GM23248 (cell line): Measurements from ENCODE around the gene AP4S1. TPM values are rescaled to one million over a fixed set of nuclear protein-coding genes. Genes with fewer than 3 reads are reported as not detected.

ENCODE experiments used
- DNase-seq: peaks from one replicate; pipeline ENCODE4 v3.0.0-alpha.2; 2015
- H2AFZ ChIP-seq: fragments of 200-600 bp; sonication (generic); 2 replicates; pipeline ENCODE4 v1.6.1; 2016; ENCODE audit warnings: antibody characterized with exemption
- H3F3A ChIP-seq: fragments of 200-600 bp; sonication (generic); 2 replicates; pipeline ENCODE4 v1.6.1; 2016; ENCODE audit warnings: mild to moderate bottlenecking, antibody characterized with exemption, mixed run types; ENCODE audit not compliant: insufficient read depth
- H3K27ac ChIP-seq: fragments of 200-600 bp; sonication (generic); 2 replicates; pipeline ENCODE4 v1.5.1; 2016; ENCODE audit warnings: mild to moderate bottlenecking
- H3K27me3 ChIP-seq: fragments of 200-600 bp; sonication (generic); replicated peaks from 2 replicates; pipeline ENCODE4 v1.6.1; 2016; ENCODE audit warnings: mild to moderate bottlenecking; ENCODE audit not compliant: insufficient read depth
- H3K36me3 ChIP-seq: fragments of 200-600 bp; sonication (generic); 2 replicates; pipeline ENCODE4 v1.6.1; 2016; ENCODE audit warnings: low read depth, mild to moderate bottlenecking
- H3K4me1 ChIP-seq: fragments of 200-600 bp; sonication (generic); 2 replicates; pipeline ENCODE4 v1.6.1; 2016; ENCODE audit warnings: mild to moderate bottlenecking; ENCODE audit not compliant: insufficient read depth
- H3K4me2 ChIP-seq: fragments of 200-600 bp; sonication (generic); one replicate; pipeline ENCODE4 v1.6.1; 2016; ENCODE audit warnings: mild to moderate bottlenecking; ENCODE audit not compliant: unreplicated experiment
- H3K4me3 ChIP-seq: fragments of 200-600 bp; sonication (generic); 2 replicates; pipeline ENCODE4 v1.5.1; 2016; ENCODE audit warnings: mild to moderate bottlenecking
- H3K79me2 ChIP-seq: fragments of 200-600 bp; sonication (generic); 2 replicates; pipeline ENCODE4 v1.6.1; 2016; ENCODE audit warnings: mild to moderate bottlenecking; ENCODE audit not compliant: insufficient read depth
- H3K9ac ChIP-seq: fragments of 200-600 bp; sonication (generic); 2 replicates; pipeline ENCODE4 v1.6.1; 2016; ENCODE audit warnings: mild to moderate bottlenecking
- H3K9me2 ChIP-seq: fragments of 200-600 bp; sonication (generic); 2 replicates; pipeline ENCODE4 v1.6.1; 2016; ENCODE audit warnings: mixed run types, mild to moderate bottlenecking, moderate library complexity; ENCODE audit not compliant: insufficient read depth
- H3K9me3 ChIP-seq: fragments of 200-600 bp; sonication (generic); one replicate; pipeline ENCODE4 v1.6.1; 2017; ENCODE audit warnings: low read depth
- H4K20me1 ChIP-seq: fragments of 200-600 bp; sonication (generic); 2 replicates; pipeline ENCODE4 v1.6.0; 2016; ENCODE audit not compliant: insufficient read depth
- EZH2 ChIP-seq: fragments of 200-600 bp; sonication (generic); IDR thresholded peaks from 2 replicates; pipeline ENCODE4 v1.6.1; 2018; ENCODE audit warnings: antibody characterized with exemption, mild to moderate bottlenecking; ENCODE audit not compliant: insufficient read depth, poor library complexity, severe bottlenecking
- EZH2phosphoT487 ChIP-seq: fragments of 200-600 bp; sonication (generic); IDR thresholded peaks from 2 replicates; pipeline ENCODE4 v1.6.1; 2018; ENCODE audit warnings: antibody characterized with exemption, moderate library complexity, mild to moderate bottlenecking, low read depth; ENCODE audit not compliant: insufficient read depth
- WGBS, 2 experiments: methylation state at CpG; one replicate each; pipeline ENCODE4 v1.1.6; 2015 to 2017; ENCODE audit warnings: low lambda C conversion rate in 2 of 2, low coverage in 1 of 2; ENCODE audit errors: missing lambda C conversion rate in 2 of 2; 5-methylcytosine and 5-hydroxymethylcytosine counted together
- in situ Hi-C: fragments of 300-500 bp; cut with MboI; formaldehyde crosslinking; loops from 2 replicates; pipeline ENCODE4 v1.15.0; 2020
- polyA plus RNA-seq: library from polyadenylated mRNA; unstranded; fragments of >200 nt; fragmentation: Nextera tagmentation; extraction: Ambion mirVana; gene quantifications from 2 replicates; pipeline ENCODE4 v1.2.1, GENCODE V29; 2016
- total RNA-seq: library from RNA; depleted of rRNA; stranded (reverse); fragments of >200 nt; shearing (Covaris generic); gene quantifications from 2 replicates; pipeline ENCODE4 v1.2.3, GENCODE V29; 2014

The AP4S1 gene
- total and polyA plus RNA-seq, 2 experiments from 2014 or later, result 6.3 to 9.9 TPM

- TF ChIP-seq EZH2 (no peak), EZH2phosphoT487 (no peak)
- Histone ChIP-seq H3K79me2 (no peaks in the 10 kb centered on the region), H3K27me3 (no peaks in the 10 kb centered on the region), H3K4me1 (peaks cover 7% of the 10 kb centered on the region; the same call in 1 of the 2 replicates), H3K36me3 (no peaks in the 10 kb centered on the region), H3F3A (no peaks in the 10 kb centered on the region), H3K27ac (no peak overlapping the region), H3K4me3 (no peak overlapping the region), H3K4me2 (no peak overlapping the region), H3K9me2 (no peaks in the 10 kb centered on the region), H2AFZ (no peak overlapping the region), H3K9ac (no peak overlapping the region), H3K9me3 (no peaks in the 10 kb centered on the region), H4K20me1 (no peaks in the 10 kb centered on the region)
- 48 to 52% methylated on average over 2 of the region's 2 CpGs for WGBS, 2 experiments
- in situ Hi-C loops, result loop anchor here (10.0 kb wide), 1 partner anchor 94 kb away; no protein-coding TSS in a partner anchor
- DNase-seq, result no peak
These were observed 53.3 kb downstream of the AP4S1 start for GRCh38 chr14:31078766-31079165.

DNA sequence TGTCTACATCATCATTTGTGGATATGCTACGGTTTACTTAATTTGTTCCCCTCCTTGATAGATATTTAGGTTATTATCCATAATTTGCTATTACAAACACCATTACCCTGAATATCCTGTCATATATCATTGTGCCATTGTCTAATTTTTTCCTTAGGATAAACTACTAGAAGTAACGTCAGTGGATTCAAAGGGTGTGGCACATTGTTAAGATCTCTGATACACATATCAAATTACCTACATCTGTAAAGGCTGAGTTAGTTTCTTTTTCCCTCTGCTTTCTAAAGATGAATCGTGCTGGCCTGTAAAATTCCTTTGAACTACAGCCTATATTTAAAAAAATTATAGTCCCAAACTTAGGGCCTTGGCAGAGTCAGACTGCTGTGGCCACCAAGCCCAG lies 54.6 kb downstream of the AP4S1 start:
- Histone ChIP-seq H4K20me1 (no peaks in the 10 kb centered on the region), H3F3A (no peaks in the 10 kb centered on the region), H3K27me3 (no peaks in the 10 kb centered on the region), H3K4me3 (no peak overlapping the region), H3K36me3 (no peaks in the 10 kb centered on the region), H3K27ac (no peak overlapping the region), H3K4me1 (peaks cover 7% of the 10 kb centered on the region; the same call in 1 of the 2 replicates), H3K4me2 (no peak overlapping the region), H3K9me2 (no peaks in the 10 kb centered on the region), H3K79me2 (no peaks in the 10 kb centered on the region), H2AFZ (no peak overlapping the region), H3K9me3 (no peaks in the 10 kb centered on the region), H3K9ac (no peak overlapping the region)
- TF ChIP-seq EZH2phosphoT487 (no peak), EZH2 (no peak)
- in situ Hi-C loops, result no loop called here
- no peak for DNase-seq
- WGBS, 2 experiments, result 53 to 54% methylated on average over 3 of the region's 3 CpGs

- Histone ChIP-seq H3K9me2 (no peaks in the 10 kb centered on the region), H3K9ac (no peak overlapping the region), H3K27me3 (no peaks in the 10 kb centered on the region), H3K9me3 (no peaks in the 10 kb centered on the region), H3F3A (no peaks in the 10 kb centered on the region), H3K4me3 (no peak overlapping the region), H3K27ac (no peak overlapping the region), H3K4me1 (peaks cover 7% of the 10 kb centered on the region; the same call in 1 of the 2 replicates), H3K79me2 (no peaks in the 10 kb centered on the region), H4K20me1 (no peaks in the 10 kb centered on the region), H2AFZ (no peak overlapping the region), H3K4me2 (no peak overlapping the region), H3K36me3 (no peaks in the 10 kb centered on the region)
- no peak for TF ChIP-seq EZH2
- no peak for TF ChIP-seq EZH2phosphoT487
- WGBS, 2 experiments, result 93 to 98% methylated on average over 4 of the region's 4 CpGs
- no peak for DNase-seq
- in situ Hi-C loops, result no loop called here
These were observed 55.0 kb downstream of the AP4S1 start for GRCh38 chr14:31080484-31080883.

DNA sequence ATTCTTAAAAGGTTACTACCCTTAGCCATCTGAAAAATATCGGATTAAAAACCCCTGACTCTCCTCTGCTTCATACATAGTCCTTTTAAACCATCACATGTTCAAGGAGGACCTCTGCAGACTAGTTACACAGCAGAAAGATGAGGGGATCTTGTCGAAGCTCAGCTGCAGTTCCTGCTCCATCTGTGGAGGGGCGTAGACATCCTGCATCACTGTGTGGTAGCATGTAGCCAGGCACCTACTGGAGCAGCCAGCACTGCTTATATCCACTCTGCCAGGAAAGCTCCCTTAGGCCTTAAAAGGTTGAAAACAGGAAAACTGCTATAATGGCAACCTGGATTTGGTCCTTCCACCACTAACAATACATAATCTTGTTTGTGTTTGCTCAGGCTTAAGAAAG lies 58.3 kb downstream of the AP4S1 start:
- Histone ChIP-seq H3K79me2 (no peaks in the 10 kb centered on the region), H4K20me1 (no peaks in the 10 kb centered on the region), H3F3A (no peaks in the 10 kb centered on the region), H3K36me3 (no peaks in the 10 kb centered on the region), H3K4me1 (peaks cover 4% of the 10 kb centered on the region; the same call in 1 of the 2 replicates), H2AFZ (no peak overlapping the region), H3K9me2 (no peaks in the 10 kb centered on the region), H3K27me3 (no peaks in the 10 kb centered on the region), H3K9ac (no peak overlapping the region), H3K9me3 (no peaks in the 10 kb centered on the region), H3K27ac (no peak overlapping the region), H3K4me2 (no peak overlapping the region), H3K4me3 (no peak overlapping the region)
- in situ Hi-C loops, result no loop called here
- TF ChIP-seq EZH2phosphoT487 (no peak), EZH2 (no peak)
- no peak for DNase-seq
- WGBS, 2 experiments, result 92 to 94% methylated on average over 3 of the region's 3 CpGs

DNA sequence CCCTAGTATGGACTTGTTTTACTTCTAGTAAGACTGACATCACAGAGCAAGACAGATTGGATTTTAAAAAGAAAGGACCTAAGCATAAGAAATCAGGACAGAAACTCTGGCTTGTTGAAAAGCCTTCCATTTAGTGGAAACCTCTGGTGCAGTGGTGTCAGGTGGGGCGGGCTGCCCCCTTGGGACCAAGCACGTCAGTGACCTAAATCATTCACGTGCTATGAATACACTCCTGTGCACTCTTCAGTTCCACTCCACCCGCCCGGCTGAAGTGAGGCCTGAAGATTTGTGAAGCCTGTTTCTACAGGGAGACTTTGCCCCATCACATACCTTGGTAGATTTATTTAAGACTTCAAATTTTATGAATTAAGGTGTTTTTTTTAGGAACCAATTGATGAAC lies 58.9 kb downstream of the AP4S1 start:
- Histone ChIP-seq H4K20me1 (no peaks in the 10 kb centered on the region), H3F3A (no peaks in the 10 kb centered on the region), H3K9me2 (no peaks in the 10 kb centered on the region), H3K36me3 (no peaks in the 10 kb centered on the region), H3K4me2 (no peak overlapping the region), H3K4me3 (no peak overlapping the region), H3K9ac (no peak overlapping the region), H3K27ac (no peak overlapping the region), H3K9me3 (no peaks in the 10 kb centered on the region), H3K27me3 (no peaks in the 10 kb centered on the region), H3K4me1 (no peaks in the 10 kb centered on the region), H3K79me2 (no peaks in the 10 kb centered on the region), H2AFZ (no peak overlapping the region)
- 89% methylated on average over 5 of the region's 5 CpGs for WGBS, 2 experiments
- no peak for TF ChIP-seq EZH2phosphoT487
- TF ChIP-seq EZH2, result no peak
- DNase-seq, result no peak
- in situ Hi-C loops, result no loop called here
